ENCODE data around the gene CNTNAP5.
"Not testable (repeated sequence)": the region's sequence is repeated elsewhere in the genome, so short reads cannot be mapped to it uniquely, and the experiment has no call there.

The CNTNAP5 gene

GRCh38 chr2:124407836-124408534 is 382.9 kb downstream of the CNTNAP5 start:
- in situ Hi-C loops (cut with HindIII; ENCODE audit: low sequenced_read_pairs), result not testable (repeated sequence)

- in situ Hi-C loops (cut with HindIII; ENCODE audit: low sequenced_read_pairs), result no loop called here
Measured at GRCh38 chr2:124424074-124424473, 399.0 kb downstream of the CNTNAP5 start.

GRCh38 chr2:124426122-124426521 is 401.0 kb downstream of the CNTNAP5 start:
- in situ Hi-C loops (cut with HindIII; ENCODE audit: low sequenced_read_pairs), result no loop called here

GRCh38 chr2:124426625-124427024 is 401.5 kb downstream of the CNTNAP5 start:
- in situ Hi-C loops (cut with HindIII; ENCODE audit: low sequenced_read_pairs), result no loop called here

- in situ Hi-C loops (cut with HindIII; ENCODE audit: low sequenced_read_pairs), result no loop called here
Measured at GRCh38 chr2:124437811-124438210, 412.7 kb downstream of the CNTNAP5 start.

- in situ Hi-C loops (cut with HindIII; ENCODE audit: low sequenced_read_pairs), result no loop called here
Measured at GRCh38 chr2:124450481-124450880, 425.4 kb downstream of the CNTNAP5 start.

GRCh38 chr2:124476291-124476690 is 451.2 kb downstream of the CNTNAP5 start:
- in situ Hi-C loops (cut with HindIII; ENCODE audit: low sequenced_read_pairs), result no loop called here

GRCh38 chr2:124478761-124479160 is 453.7 kb downstream of the CNTNAP5 start:
- in situ Hi-C loops (cut with HindIII; ENCODE audit: low sequenced_read_pairs), result no loop called here

- in situ Hi-C loops (cut with HindIII; ENCODE audit: low sequenced_read_pairs), result no loop called here
Measured at GRCh38 chr2:124480958-124481357, 455.9 kb downstream of the CNTNAP5 start.

GRCh38 chr2:124482044-124482443 is 457.0 kb downstream of the CNTNAP5 start:
- in situ Hi-C loops (cut with HindIII; ENCODE audit: low sequenced_read_pairs), result no loop called here

- in situ Hi-C loops (cut with HindIII; ENCODE audit: low sequenced_read_pairs), result no loop called here
Measured at GRCh38 chr2:124482551-124482950, 457.5 kb downstream of the CNTNAP5 start.

GRCh38 chr2:124485659-124486058 is 460.6 kb downstream of the CNTNAP5 start:
- in situ Hi-C loops (cut with HindIII; ENCODE audit: low sequenced_read_pairs), result no loop called here

- in situ Hi-C loops (cut with HindIII; ENCODE audit: low sequenced_read_pairs), result no loop called here
Measured at GRCh38 chr2:124489686-124490085, 464.6 kb downstream of the CNTNAP5 start.

- in situ Hi-C loops (cut with HindIII; ENCODE audit: low sequenced_read_pairs), result no loop called here
Measured at GRCh38 chr2:124501575-124502152, 476.6 kb downstream of the CNTNAP5 start.

- in situ Hi-C loops (cut with HindIII; ENCODE audit: low sequenced_read_pairs), result no loop called here
Measured at GRCh38 chr2:124514236-124514635, 489.1 kb downstream of the CNTNAP5 start.

- in situ Hi-C loops (cut with HindIII; ENCODE audit: low sequenced_read_pairs), result no loop called here
Measured at GRCh38 chr2:124520953-124521352, 495.9 kb downstream of the CNTNAP5 start.

GRCh38 chr2:124523096-124523495 is 498.0 kb downstream of the CNTNAP5 start:
- in situ Hi-C loops (cut with HindIII; ENCODE audit: low sequenced_read_pairs), result no loop called here

GRCh38 chr2:124524155-124524915 is 499.2 kb downstream of the CNTNAP5 start:
- in situ Hi-C loops (cut with HindIII; ENCODE audit: low sequenced_read_pairs), result no loop called here

- in situ Hi-C loops (cut with HindIII; ENCODE audit: low sequenced_read_pairs), result no loop called here
Measured at GRCh38 chr2:124526221-124526620, 501.1 kb downstream of the CNTNAP5 start.

GRCh38 chr2:124530203-124530602 is 505.1 kb downstream of the CNTNAP5 start:
- in situ Hi-C loops (cut with HindIII; ENCODE audit: low sequenced_read_pairs), result no loop called here

GRCh38 chr2:124533226-124533954 is 508.3 kb downstream of the CNTNAP5 start:
- in situ Hi-C loops (cut with HindIII; ENCODE audit: low sequenced_read_pairs), result no loop called here
